HFF-Myc (cell line): ENCODE results near the gene IFT57.

Experiments used
- DNase-seq: peaks from one replicate; pipeline ENCODE4 v3.0.0-alpha.2; 2011; ENCODE audit warnings: low read depth; ENCODE audit errors: extremely low read depth
- H3K4me3 ChIP-seq: replicated peaks from 2 replicates; pipeline ENCODE4 v1.5.1; 2011; ENCODE audit warnings: low read depth, mild to moderate bottlenecking, control low read depth, low read length
- TF ChIP-seq, protein P1 (sequence below): IDR thresholded peaks from 2 replicates; pipeline ENCODE4 v1.5.1; 2012; ENCODE audit warnings: mild to moderate bottlenecking, low read depth, low read length, control low read depth; ENCODE audit errors: missing control alignments

Gene IFT57

DNA sequence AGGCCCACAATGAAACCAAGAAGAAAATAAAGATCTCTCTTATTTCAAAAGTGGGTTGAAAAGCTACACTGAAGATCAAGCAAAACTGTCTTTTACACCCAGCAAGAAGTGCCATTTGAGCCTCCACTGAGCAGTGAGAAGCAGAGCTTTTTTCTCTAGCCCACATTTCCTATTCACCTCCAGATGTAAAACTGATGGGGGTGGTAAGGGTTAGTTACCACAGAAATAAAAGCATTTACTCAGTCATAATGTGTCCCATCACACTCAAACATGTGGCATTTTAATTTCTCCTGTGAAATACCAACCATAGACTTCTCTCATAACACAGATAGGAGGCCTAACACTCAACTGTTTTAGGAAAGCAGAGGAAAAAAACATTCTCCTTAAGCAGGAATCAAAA lies 21.0 kb downstream of the IFT57 start:
- H3K4me3 ChIP-seq = no peak overlapping the region
- no peak for DNase-seq
- TF ChIP-seq, protein P1, sequence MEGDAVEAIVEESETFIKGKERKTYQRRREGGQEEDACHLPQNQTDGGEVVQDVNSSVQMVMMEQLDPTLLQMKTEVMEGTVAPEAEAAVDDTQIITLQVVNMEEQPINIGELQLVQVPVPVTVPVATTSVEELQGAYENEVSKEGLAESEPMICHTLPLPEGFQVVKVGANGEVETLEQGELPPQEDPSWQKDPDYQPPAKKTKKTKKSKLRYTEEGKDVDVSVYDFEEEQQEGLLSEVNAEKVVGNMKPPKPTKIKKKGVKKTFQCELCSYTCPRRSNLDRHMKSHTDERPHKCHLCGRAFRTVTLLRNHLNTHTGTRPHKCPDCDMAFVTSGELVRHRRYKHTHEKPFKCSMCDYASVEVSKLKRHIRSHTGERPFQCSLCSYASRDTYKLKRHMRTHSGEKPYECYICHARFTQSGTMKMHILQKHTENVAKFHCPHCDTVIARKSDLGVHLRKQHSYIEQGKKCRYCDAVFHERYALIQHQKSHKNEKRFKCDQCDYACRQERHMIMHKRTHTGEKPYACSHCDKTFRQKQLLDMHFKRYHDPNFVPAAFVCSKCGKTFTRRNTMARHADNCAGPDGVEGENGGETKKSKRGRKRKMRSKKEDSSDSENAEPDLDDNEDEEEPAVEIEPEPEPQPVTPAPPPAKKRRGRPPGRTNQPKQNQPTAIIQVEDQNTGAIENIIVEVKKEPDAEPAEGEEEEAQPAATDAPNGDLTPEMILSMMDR = no peak

DNA sequence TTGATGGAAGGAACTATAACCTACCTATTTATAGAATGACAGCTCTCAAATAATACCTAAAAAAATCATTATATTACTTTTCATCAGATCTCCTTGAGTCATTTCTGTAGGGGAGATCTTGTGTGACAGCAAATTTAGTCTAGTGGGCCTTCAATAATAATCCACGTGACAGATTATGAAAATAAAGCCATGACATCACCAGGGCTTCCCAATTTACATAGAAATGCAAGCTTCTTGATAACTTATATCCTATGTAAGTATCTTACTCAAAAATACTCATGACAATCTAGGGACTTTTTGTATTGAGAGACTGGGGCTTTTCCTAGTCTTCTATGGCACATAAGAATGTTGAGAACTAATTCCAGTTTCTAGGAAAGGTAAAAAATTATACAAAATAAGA lies 21.6 kb downstream of the IFT57 start:
- TF ChIP-seq, protein P1 = no peak
- no peak for DNase-seq
- H3K4me3 ChIP-seq = no peak overlapping the region

DNA sequence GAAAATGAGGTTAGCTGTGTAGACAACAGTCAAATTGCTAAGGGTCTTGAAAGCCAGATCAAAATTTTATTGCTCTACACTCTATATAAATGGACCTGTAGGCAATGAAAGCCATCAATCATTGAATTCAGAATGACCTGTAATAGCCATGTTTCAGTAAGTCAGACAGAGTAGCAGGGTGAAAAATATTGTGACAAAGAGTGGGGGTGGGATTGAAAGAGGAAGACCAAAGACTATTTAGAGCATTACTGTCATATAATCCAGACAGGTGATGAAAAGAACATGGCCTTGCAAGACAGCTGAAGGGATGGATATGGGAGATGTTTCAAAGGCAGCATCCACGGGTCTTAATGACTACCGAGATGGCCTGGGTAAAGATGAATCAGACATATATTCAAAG lies 22.2 kb downstream of the IFT57 start:
- H3K4me3 ChIP-seq = no peak overlapping the region
- TF ChIP-seq, protein P1 = no peak
- no peak for DNase-seq

DNA sequence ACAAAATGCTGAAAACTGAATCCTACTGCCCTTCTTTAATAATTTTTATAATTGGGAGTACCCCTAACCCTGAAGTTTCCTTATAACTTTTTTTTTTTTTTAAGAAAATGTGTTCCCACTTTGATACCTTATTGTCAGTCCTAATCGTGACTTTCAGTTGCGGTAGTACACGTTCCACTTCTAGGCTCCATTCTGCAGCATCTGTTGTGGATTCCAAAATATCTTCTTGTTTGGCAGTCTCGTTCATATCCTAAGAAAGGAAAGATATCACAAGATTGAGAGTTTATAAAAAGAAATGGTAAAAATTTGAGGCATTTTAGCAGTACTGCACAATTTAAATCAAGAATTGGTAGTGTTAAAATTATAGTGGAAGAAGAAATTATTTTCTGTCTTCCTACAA lies 30.8 kb downstream of the IFT57 start:
- TF ChIP-seq, protein P1 = no peak

DNA sequence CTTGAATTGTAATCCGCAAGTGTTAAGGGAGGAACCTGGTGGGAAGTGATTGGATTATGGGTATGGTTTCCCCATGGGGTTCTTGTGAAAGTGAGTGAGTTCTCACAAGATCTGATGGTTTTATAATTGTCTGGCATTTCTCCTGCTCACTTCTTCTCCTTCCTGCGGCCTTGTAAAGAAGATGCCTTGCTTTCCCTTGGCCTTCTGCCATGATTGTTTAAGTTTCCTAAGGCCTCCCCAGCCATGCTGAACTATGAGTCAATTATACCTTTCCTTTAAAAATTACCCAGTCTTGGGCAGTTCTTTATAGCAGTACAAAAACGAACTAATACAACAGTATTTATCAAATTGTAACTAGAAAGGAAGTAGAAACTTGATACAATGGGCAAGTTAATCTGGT lies 31.9 kb downstream of the IFT57 start:
- H3K4me3 ChIP-seq = no peak overlapping the region
- DNase-seq = no peak
- TF ChIP-seq, protein P1 = no peak

More for the DNA sequence above, 30.8 kb downstream of the IFT57 start:
- H3K4me3 ChIP-seq = no peak overlapping the region
- no peak for DNase-seq

DNA sequence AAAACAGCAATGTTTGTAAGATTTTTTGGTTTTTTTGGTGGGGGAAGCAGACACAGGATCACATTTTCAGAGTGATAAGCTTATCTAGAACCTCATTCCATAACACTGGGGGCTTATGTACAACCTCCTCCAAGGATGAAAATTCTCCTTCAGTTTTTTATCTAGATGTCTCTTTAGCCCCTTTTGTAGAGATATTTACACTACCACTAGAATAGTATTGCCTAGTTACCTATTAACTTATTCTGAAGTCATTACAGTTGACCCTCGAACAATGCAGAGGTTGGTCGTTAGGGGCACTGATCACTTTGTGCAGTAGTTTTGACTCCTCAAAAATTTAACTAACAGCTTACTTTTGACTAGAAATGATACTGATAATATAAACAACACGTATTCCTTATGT lies 32.8 kb downstream of the IFT57 start:
- DNase-seq = no peak
- H3K4me3 ChIP-seq = no peak overlapping the region
- TF ChIP-seq, protein P1 = no peak

DNA sequence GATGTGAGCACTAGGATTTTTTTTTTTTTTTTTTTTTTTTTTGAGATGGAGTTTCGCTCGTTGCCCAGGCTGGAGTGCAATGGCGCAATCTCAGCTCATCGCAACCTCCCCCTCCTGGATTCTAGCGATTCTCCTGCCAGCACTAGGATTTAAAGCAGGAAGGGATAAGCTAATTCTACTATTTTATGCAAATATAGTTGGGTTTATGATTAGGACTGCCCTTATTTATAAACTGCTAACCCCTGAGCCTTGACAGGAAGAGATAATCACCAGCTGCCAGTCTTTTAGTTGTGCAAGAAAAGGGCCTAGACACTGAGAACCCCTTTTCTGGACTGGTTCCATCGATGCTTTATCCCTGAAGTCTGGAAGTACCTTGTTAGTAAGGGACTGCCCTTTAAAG lies 36.7 kb downstream of the IFT57 start:
- TF ChIP-seq, protein P1 = no peak
- no peak for DNase-seq
- H3K4me3 ChIP-seq = no peak overlapping the region
